ENCODE results near the gene TK2.

DNA sequence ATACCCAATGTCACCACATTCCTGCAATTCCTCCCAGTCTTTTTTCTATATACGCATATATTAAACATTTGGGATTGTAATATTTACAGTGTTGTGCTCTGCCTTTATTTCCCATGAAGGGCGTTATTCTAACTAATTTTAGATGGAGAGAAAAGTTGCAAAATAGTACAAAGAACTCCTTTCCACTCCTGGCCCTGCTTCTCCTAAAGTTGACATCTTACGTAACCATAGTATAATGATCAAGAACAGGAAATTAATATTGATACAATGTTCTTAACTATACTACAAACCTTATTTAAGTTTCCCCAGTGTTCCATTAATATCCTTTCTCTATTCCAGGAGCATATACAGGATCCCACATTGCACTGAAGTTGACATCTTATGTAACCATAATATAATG, 46.3 kb downstream of the TK2 start:
- TF ChIP-seq, protein P1, sequence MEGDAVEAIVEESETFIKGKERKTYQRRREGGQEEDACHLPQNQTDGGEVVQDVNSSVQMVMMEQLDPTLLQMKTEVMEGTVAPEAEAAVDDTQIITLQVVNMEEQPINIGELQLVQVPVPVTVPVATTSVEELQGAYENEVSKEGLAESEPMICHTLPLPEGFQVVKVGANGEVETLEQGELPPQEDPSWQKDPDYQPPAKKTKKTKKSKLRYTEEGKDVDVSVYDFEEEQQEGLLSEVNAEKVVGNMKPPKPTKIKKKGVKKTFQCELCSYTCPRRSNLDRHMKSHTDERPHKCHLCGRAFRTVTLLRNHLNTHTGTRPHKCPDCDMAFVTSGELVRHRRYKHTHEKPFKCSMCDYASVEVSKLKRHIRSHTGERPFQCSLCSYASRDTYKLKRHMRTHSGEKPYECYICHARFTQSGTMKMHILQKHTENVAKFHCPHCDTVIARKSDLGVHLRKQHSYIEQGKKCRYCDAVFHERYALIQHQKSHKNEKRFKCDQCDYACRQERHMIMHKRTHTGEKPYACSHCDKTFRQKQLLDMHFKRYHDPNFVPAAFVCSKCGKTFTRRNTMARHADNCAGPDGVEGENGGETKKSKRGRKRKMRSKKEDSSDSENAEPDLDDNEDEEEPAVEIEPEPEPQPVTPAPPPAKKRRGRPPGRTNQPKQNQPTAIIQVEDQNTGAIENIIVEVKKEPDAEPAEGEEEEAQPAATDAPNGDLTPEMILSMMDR (IDR thresholded peaks at IDR 0.05) = no peak
- TF ChIP-seq POLR2A (IDR thresholded peaks at IDR 0.05) = no peak
